K562 (cell line): ENCODE measurements around the gene FNBP1. TPM values are rescaled to one million over a fixed set of nuclear protein-coding genes. Genes with fewer than 3 reads are reported as not detected.

Experiments
- ATAC-seq: fragments of 200-7000 bp; cut with Tn5 transposase; 3 replicates; pipeline ENCODE4 v1.9.1; 2020; ENCODE audit warnings: moderate library complexity
- BruUV-seq: library from RNA; stranded (reverse); fragments of 400-500 nt; replicated peaks from 2 replicates; lab custom pipeline; 2021; lab: Mats Ljungman, UMichigan
- CTCF ChIA-PET: fragments of 300-600 bp; formaldehyde crosslinking; extraction: SDS; loops from one replicate; lab custom pipeline; 2021; ENCODE audit warnings: low intra/inter-chr PET ratio; lab: Yijun Ruan, JAX
- POLR2A ChIA-PET: fragments of 300-600, 350-650 bp; sonication (Branson Sonifier 250); formaldehyde crosslinking; extraction: SDS; loops from one replicate; lab custom pipeline; 2021; ENCODE audit warnings: antibody characterized with exemption, inconsistent platforms; lab: Yijun Ruan, JAX
- DNase-seq, 4 experiments: peaks; one replicate each; pipeline versions ENCODE4 v3.0.0 to v3.0.0-alpha.2; 2011 to 2018; ENCODE audit warnings: low spot score in 3 of 4, mixed read lengths in 3 of 4; ENCODE audit errors: extremely low read depth in 1 of 4
- FAIRE-seq: peaks from 2 replicates; lab custom pipeline; 2011; peaks lifted over from hg19 to GRCh38; lab: Jason Lieb, UNC
- H2AFZ ChIP-seq: 2 replicates; pipeline ENCODE4 v1.6.0; 2011; ENCODE audit warnings: low read depth, low read length, control low read depth, inconsistent platforms
- H3K27ac ChIP-seq: fragments of 200-600 bp; 3 replicates; pipeline ENCODE4 v1.8.0; 2011; ENCODE audit warnings: low read depth, mild to moderate bottlenecking, control low read depth, inconsistent platforms, low read length, moderate library complexity, mixed read lengths; ENCODE audit errors: extremely low read depth
- H3K27me3 ChIP-seq, 2 experiments: fragments of 300-600 bp in 1 of 2; 2 replicates in 1 of 2; 3 replicates in 1 of 2; pipeline versions ENCODE4 v1.6.0 to v1.8.0; 2011; ENCODE audit warnings: inconsistent platforms in 2 of 2, low read length in 2 of 2, mild to moderate bottlenecking in 1 of 2, mixed read lengths in 1 of 2, moderate library complexity in 1 of 2; ENCODE audit not compliant: control insufficient read depth in 2 of 2, insufficient read depth in 2 of 2
- H3K36me3 ChIP-seq: fragments of 300-600 bp; 3 replicates; pipeline ENCODE4 v1.8.0; 2011; ENCODE audit warnings: mild to moderate bottlenecking, low read length, inconsistent platforms; ENCODE audit not compliant: control insufficient read depth, insufficient read depth
- H3K4me1 ChIP-seq, 2 experiments: fragments of 200-600 bp in 1 of 2; replicated peaks in 1 of 2; 2 replicates in 1 of 2; 3 replicates in 1 of 2; pipeline versions ENCODE4 v1.5.1 to v1.8.0; 2011; ENCODE audit warnings: inconsistent platforms in 2 of 2, low read length in 2 of 2, mild to moderate bottlenecking in 1 of 2, mixed read lengths in 1 of 2, moderate library complexity in 1 of 2; ENCODE audit not compliant: control insufficient read depth in 2 of 2, insufficient read depth in 2 of 2
- H3K4me2 ChIP-seq: 2 replicates; pipeline ENCODE4 v1.6.1; 2011; ENCODE audit warnings: low read length, control low read depth, inconsistent platforms, mixed read lengths; ENCODE audit not compliant: insufficient read depth
- H3K4me3 ChIP-seq: fragments of 200-600 bp; sonication (generic), shearing (Covaris generic); 2 replicates; pipeline ENCODE4 v1.5.1; 2016; ENCODE audit warnings: control low read depth, inconsistent platforms
- H3K79me2 ChIP-seq: fragments of 200-600 bp; 3 replicates; pipeline ENCODE4 v1.8.0; 2011; ENCODE audit warnings: low read length, inconsistent platforms; ENCODE audit not compliant: control insufficient read depth, insufficient read depth
- H3K9ac ChIP-seq, 2 experiments: 2 replicates each; pipeline versions ENCODE4 v1.6.0 to v1.6.1; 2011; ENCODE audit warnings: low read depth in 2 of 2, low read length in 2 of 2, control low read depth in 1 of 2, inconsistent platforms in 1 of 2, mild to moderate bottlenecking in 1 of 2, mixed read lengths in 1 of 2; ENCODE audit not compliant: insufficient read depth in 1 of 2
- H3K9me1 ChIP-seq: one replicate; pipeline ENCODE4 v1.6.0; 2011; ENCODE audit warnings: inconsistent platforms, mild to moderate bottlenecking, low read length, moderate library complexity; ENCODE audit not compliant: control insufficient read depth, insufficient read depth
- H3K9me3 ChIP-seq: replicated peaks from 2 replicates; pipeline ENCODE4 v1.5.1; 2011; ENCODE audit warnings: low read depth, low read length, inconsistent platforms; ENCODE audit not compliant: control insufficient read depth, insufficient read depth
- H4K20me1 ChIP-seq: replicated peaks from 2 replicates; pipeline ENCODE4 v1.6.1; 2011; ENCODE audit warnings: low read length, inconsistent platforms, mixed read lengths; ENCODE audit not compliant: control insufficient read depth, insufficient read depth
- ATF2 ChIP-seq: sonication (generic); formaldehyde crosslinking; IDR thresholded peaks from 2 replicates; pipeline ENCODE4 v1.8.1; 2022; ENCODE audit warnings: missing genetic modification reagents
- CBFB ChIP-seq: sonication (generic); formaldehyde crosslinking; IDR thresholded peaks from 2 replicates; pipeline ENCODE4 v1.4.0; 2020; ENCODE audit warnings: mild to moderate bottlenecking, missing genetic modification reagents
- CBX1 ChIP-seq: sonication (generic); IDR thresholded peaks from 2 replicates; pipeline ENCODE4 v1.6.1; 2016; ENCODE audit warnings: antibody characterized with exemption, low read depth, mild to moderate bottlenecking
- CTCFL ChIP-seq: IDR thresholded peaks from 2 replicates; pipeline ENCODE4 v1.6.1; 2011; ENCODE audit warnings: borderline replicate concordance, low read depth, mild to moderate bottlenecking, moderate library complexity, low read length; ENCODE audit not compliant: insufficient read depth, poor library complexity, severe bottlenecking
- EP400 ChIP-seq: fragments of 450-650 bp; IDR thresholded peaks from 2 replicates; pipeline ENCODE4 v1.6.1; 2017; ENCODE audit warnings: antibody characterized with exemption, mild to moderate bottlenecking, moderate library complexity
- GTF2A2 ChIP-seq: IDR thresholded peaks from 2 replicates; pipeline ENCODE4 v1.6.1; 2016; ENCODE audit warnings: mild to moderate bottlenecking, missing genetic modification characterization, missing compliant biosample characterization
- HIVEP1 ChIP-seq: fragments of 250-450 bp; sonication (Bioruptor Pico); IDR thresholded peaks from 2 replicates; pipeline ENCODE4 v1.4.0; 2020; ENCODE audit warnings: mild to moderate bottlenecking
- MTF1 ChIP-seq: fragments of 250-450 bp; sonication (Bioruptor Pico); IDR thresholded peaks from 2 replicates; pipeline ENCODE4 v1.9.0; 2021; ENCODE audit warnings: moderate library complexity, mild to moderate bottlenecking, inconsistent platforms, borderline replicate concordance
- TEAD2 ChIP-seq: fragments of 450-650 bp; IDR thresholded peaks from 2 replicates; pipeline ENCODE4 v1.6.1; 2016; ENCODE audit warnings: missing genetic modification characterization, control low read depth, missing compliant biosample characterization
- THRA ChIP-seq: fragments of 450-650 bp; IDR thresholded peaks from 2 replicates; pipeline ENCODE4 v1.6.1; 2017; ENCODE audit warnings: mild to moderate bottlenecking, moderate library complexity
- TRIM24 ChIP-seq, 2 experiments: fragments of 450-650 bp; IDR thresholded peaks; 2 replicates each; pipeline ENCODE4 v1.6.1; 2016
- UBTF ChIP-seq, 2 experiments: IDR thresholded peaks; 2 replicates each; pipeline ENCODE4 v1.6.1; 2012; ENCODE audit warnings: improper control_type of control experiment in 2 of 2, low read depth in 2 of 2, low read length in 2 of 2, borderline replicate concordance in 1 of 2
- WGBS: fragments of 100-300 bp; shearing (Covaris generic); methylation state at CpG from one replicate; pipeline ENCODE4 v1.1.6; 2016; ENCODE audit warnings: low coverage, mixed read lengths; ENCODE audit not compliant: insufficient coverage; ENCODE audit errors: missing lambda C conversion rate; 5-methylcytosine and 5-hydroxymethylcytosine counted together
- in situ Hi-C: fragments of 300-500 bp; cut with MboI; formaldehyde crosslinking; loops from 4 replicates; pipeline ENCODE4 v1.15.0; 2018; ENCODE audit warnings: inconsistent platforms, mixed read lengths
- intact Hi-C: fragments of 100-400 bp; cut with micrococcal nuclease; formaldehyde crosslinking; loops from 2 replicates; pipeline ENCODE4 v1.14.2; 2022
- polyA plus RNA-seq, 8 experiments: library from polyadenylated mRNA; depleted of rRNA in 4 of 8; stranded (reverse) in 5 of 8; unstranded in 3 of 8; fragments of >200 nt; fragmentation: Nextera tagmentation in 2 of 8; fragmentation: Illumina TruSeq in 1 of 8; extraction: Ambion mirVana in 2 of 8; extraction: Trizol in 1 of 8; gene quantifications; 2 replicates each; pipeline versions ENCODE4 v1.2.1 to v1.2.3, GENCODE V29; 2011 to 2014; ENCODE audit warnings: inconsistent platforms in 1 of 8, missing spikeins in 1 of 8
- total RNA-seq, 7 experiments: library from RNA; depleted of rRNA in 6 of 7; stranded (reverse); fragments of >200 nt in 6 of 7; fragmentation: Illumina TruSeq in 2 of 7; extraction: Trizol in 2 of 7; gene quantifications; 2 replicates each; pipeline versions ENCODE4 v1.2.1 to v1.2.3, GENCODE V29; 2011 to 2021; ENCODE audit warnings: low replicate concordance in 1 of 7

The FNBP1 gene
- total and polyA plus RNA-seq, 9 of the 15 experiments (the other 6 are each of a cell fraction or from before 2014, with no cell fraction given) = 1.8 to 14.9 (median 7.6) TPM

- 0 out of 2 replicates have a peak, but pooled peaks have one; percentile 6 for TF ChIP-seq MTF1 (CRISPR knock-in tag)
- TF ChIP-seq GTF2A2 (tag) = no peak
- no peak for TF ChIP-seq EP400
- no peak for TF ChIP-seq ATF2
Measured at GRCh38 chr9:129857207-129857606, 185.8 kb downstream of the FNBP1 start (continued).

- CTCF ChIA-PET = no interaction called here
- POLR2A ChIA-PET = interaction anchor here (0.8 kb wide), 1 partner anchor 9 kb away, joined by 3 read pairs; no protein-coding TSS in a partner anchor
- in situ Hi-C loops = no loop called here
- no peak for TF ChIP-seq THRA
- no peak for TF ChIP-seq CTCFL
- no peak for TF ChIP-seq CBX1
- no peak for TF ChIP-seq CBFB
- no peak for TF ChIP-seq HIVEP1 (CRISPR knock-in tag)
- no peak for TF ChIP-seq UBTF (IDR thresholded peaks at IDR 0.05; ENCODE audit: borderline replicate concordance in 1 of 2, low read depth in 2 of 2, low read length in 2 of 2)
- no peak for TF ChIP-seq TEAD2 (tag)
- no peak for TF ChIP-seq TRIM24 (IDR thresholded peaks at IDR 0.05)
Measured at GRCh38 chr9:129854588-129855110, 188.3 kb downstream of the FNBP1 start.

More at GRCh38 chr9:129854588-129855110, 188.3 kb downstream of the FNBP1 start:
- 93% methylated on average over 4 of the region's 4 CpGs for WGBS
- peaks cover 28% of the 10 kb centered on the region for H3K79me2 ChIP-seq
- intact Hi-C loops = no loop called here
- H3K4me1 ChIP-seq = peaks cover 27 to 29% of the 10 kb centered on the region in 2 experiments; a peak in 4 of 5 replicates
- no peaks in the 10 kb centered on the region for H3K9me3 ChIP-seq
- no peak for DNase-seq
- no peak for FAIRE-seq
- H3K9me1 ChIP-seq = no peaks in the 10 kb centered on the region
- H3K27ac ChIP-seq = no peak overlapping the region
- no peak overlapping the region for H2AFZ ChIP-seq
- BruUV-seq = no TSS peak
- H3K36me3 ChIP-seq = peaks cover 94% of the 10 kb centered on the region
- no peaks in the 10 kb centered on the region for H4K20me1 ChIP-seq
- H3K27me3 ChIP-seq = no peaks in the 10 kb centered on the region
- H3K9ac ChIP-seq = peak overlapping the region in 1 of 2 experiments; percentile 40; a peak in 1 of 4 replicates
- ATAC-seq = no peak
- H3K4me2 ChIP-seq = no peak overlapping the region
- H3K4me3 ChIP-seq = no peak overlapping the region
